Suprapubic skin (tissue), 4 donors: ENCODE data around the gene PLCB1. TPM values are rescaled to one million over a fixed set of nuclear protein-coding genes. Genes with fewer than 3 reads are reported as not detected.

Experiments used
- DNase-seq, 2 donors: peaks; one replicate each; pipeline ENCODE4 v3.0.0-alpha.2; 2019; ENCODE audit warnings: low spot score in 2 of 2
- H3K27ac ChIP-seq: fragments of 200-600 bp; sonication (generic); one replicate; pipeline ENCODE4 v1.5.1; 2019
- H3K27me3 ChIP-seq: fragments of 200-600 bp; sonication (generic); one replicate; pipeline ENCODE4 v1.5.1; 2019
- H3K36me3 ChIP-seq: fragments of 200-600 bp; sonication (generic); one replicate; pipeline ENCODE4 v1.5.1; 2019
- H3K4me1 ChIP-seq: fragments of 200-600 bp; sonication (generic); one replicate; pipeline ENCODE4 v1.5.1; 2019
- H3K4me3 ChIP-seq: fragments of 200-600 bp; sonication (generic); one replicate; pipeline ENCODE4 v1.5.1; 2019; ENCODE audit warnings: mild to moderate bottlenecking
- H3K9me3 ChIP-seq: fragments of 200-600 bp; sonication (generic); one replicate; pipeline ENCODE4 v1.5.1; 2019
- EP300 ChIP-seq: sonication (generic); formaldehyde crosslinking; IDR thresholded peaks from one replicate; pipeline ENCODE4 v1.6.1; 2017; ENCODE audit warnings: antibody characterized with exemption
- POLR2A ChIP-seq, 2 donors: fragments of 450-650 bp; IDR thresholded peaks; one replicate each; pipeline ENCODE4 v1.6.1; 2017; ENCODE audit warnings: antibody characterized with exemption in 2 of 2, mild to moderate bottlenecking in 2 of 2, moderate library complexity in 2 of 2
- POLR2AphosphoS5 ChIP-seq, 3 donors: sonication (generic); formaldehyde crosslinking; IDR thresholded peaks; one replicate each; pipeline ENCODE4 v1.6.1; 2017; ENCODE audit warnings: antibody characterized with exemption in 3 of 3
- WGBS: methylation state at CpG from one replicate; pipeline ENCODE4 v1.1.5; 2018; 5-methylcytosine and 5-hydroxymethylcytosine counted together
- total RNA-seq, 4 donors: library from RNA; depleted of rRNA; stranded (reverse); fragments of >200 nt; gene quantifications; one replicate each; pipeline ENCODE4 v1.1.0, GENCODE V29; 2016
- TF ChIP-seq, protein P1 (sequence below), 2 donors: fragments of 200-600 bp in 1 of 2; fragments of 450-650 bp in 1 of 2; sonication (generic) in 1 of 2; IDR thresholded peaks; one replicate each; pipeline ENCODE4 v1.5.1; 2016 to 2019; ENCODE audit warnings: antibody characterized with exemption in 2 of 2, mild to moderate bottlenecking in 1 of 2, moderate library complexity in 1 of 2

The PLCB1 gene
- total RNA-seq, 4 donors from 2014 or later, result 3.9 to 15.6 (median 6.7) TPM

DNA sequence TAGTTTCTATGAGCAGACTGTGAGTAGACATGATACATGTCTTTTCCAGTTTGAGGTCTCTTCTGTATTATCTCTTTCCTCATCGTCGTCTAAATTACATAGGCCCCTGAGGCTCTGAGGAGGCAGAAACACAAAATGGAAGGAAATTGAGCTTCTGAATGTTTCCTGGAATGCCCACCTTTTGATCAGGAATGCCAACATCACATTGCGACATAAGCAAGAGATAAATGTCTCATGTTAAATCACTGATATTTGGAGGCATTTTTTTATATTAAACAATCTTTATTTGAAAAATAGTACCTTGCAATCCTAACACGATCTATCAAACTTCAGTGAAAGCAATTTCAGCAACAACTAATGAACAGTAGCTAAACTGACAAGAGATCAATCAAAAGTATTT lies 802.3 kb downstream of the PLCB1 start:
- peaks cover 14% of the 10 kb centered on the region for H3K4me1 ChIP-seq
- DNase-seq, result no peak
- H3K27ac ChIP-seq, result no peak overlapping the region
- no peaks in the 10 kb centered on the region for H3K9me3 ChIP-seq
- 65% methylated on average over 4 of the region's 4 CpGs for WGBS
- H3K36me3 ChIP-seq, result no peaks in the 10 kb centered on the region
- TF ChIP-seq POLR2AphosphoS5 (IDR thresholded peaks at IDR 0.05) (no peak), EP300 (no peak), POLR2A (IDR thresholded peaks at IDR 0.05) (no peak)
- TF ChIP-seq, protein P1, sequence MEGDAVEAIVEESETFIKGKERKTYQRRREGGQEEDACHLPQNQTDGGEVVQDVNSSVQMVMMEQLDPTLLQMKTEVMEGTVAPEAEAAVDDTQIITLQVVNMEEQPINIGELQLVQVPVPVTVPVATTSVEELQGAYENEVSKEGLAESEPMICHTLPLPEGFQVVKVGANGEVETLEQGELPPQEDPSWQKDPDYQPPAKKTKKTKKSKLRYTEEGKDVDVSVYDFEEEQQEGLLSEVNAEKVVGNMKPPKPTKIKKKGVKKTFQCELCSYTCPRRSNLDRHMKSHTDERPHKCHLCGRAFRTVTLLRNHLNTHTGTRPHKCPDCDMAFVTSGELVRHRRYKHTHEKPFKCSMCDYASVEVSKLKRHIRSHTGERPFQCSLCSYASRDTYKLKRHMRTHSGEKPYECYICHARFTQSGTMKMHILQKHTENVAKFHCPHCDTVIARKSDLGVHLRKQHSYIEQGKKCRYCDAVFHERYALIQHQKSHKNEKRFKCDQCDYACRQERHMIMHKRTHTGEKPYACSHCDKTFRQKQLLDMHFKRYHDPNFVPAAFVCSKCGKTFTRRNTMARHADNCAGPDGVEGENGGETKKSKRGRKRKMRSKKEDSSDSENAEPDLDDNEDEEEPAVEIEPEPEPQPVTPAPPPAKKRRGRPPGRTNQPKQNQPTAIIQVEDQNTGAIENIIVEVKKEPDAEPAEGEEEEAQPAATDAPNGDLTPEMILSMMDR (IDR thresholded peaks at IDR 0.05), result no peak
- H3K27me3 ChIP-seq, result no peaks in the 10 kb centered on the region
- H3K4me3 ChIP-seq, result no peak overlapping the region

Other genes starting within 250 kb of the PLCB1 start
- gene HAO1, start 191.8 kb upstream of the PLCB1 start, total RNA-seq, result under 1 TPM in 1 of 4 donors, not detected in 3; 0.80 TPM
- 10 to 100 TPM; 16.2 to 24.2 (median 21.8) TPM for gene TMX4, start 112.5 kb upstream of the PLCB1 start, total RNA-seq